ENCODE results near the gene ALKBH4. TPM values are rescaled to one million over a fixed set of nuclear protein-coding genes. Genes with fewer than 3 reads are reported as not detected.

The ALKBH4 gene
- total and polyA plus RNA-seq, 2 donors (not counting 3 experiments of a cell fraction or from before 2014, with no cell fraction given), result 5.3 to 10.8 TPM

GRCh38 chr7:102457352-102457924 is 7.2 kb downstream of the ALKBH4 start:
- no peaks in the 10 kb centered on the region for H4K20me1 ChIP-seq (replicated peaks; ENCODE audit: control insufficient read depth, extremely low read depth, insufficient read depth, low read length)
- no peaks in the 10 kb centered on the region for H3K9me1 ChIP-seq (replicated peaks; ENCODE audit: control insufficient read depth, extremely low read depth, insufficient read depth, low read length)
- no peaks in the 10 kb centered on the region for H3K9me3 ChIP-seq (replicated peaks; ENCODE audit: control insufficient read depth, insufficient read depth, low read length)
- BruUV-seq (replicated peaks), result no TSS peak
- dilution Hi-C loops (cut with MboI; ENCODE audit: extremely low pct_ligation_motif_present, low sequenced_read_pairs) (no loop called here), intact Hi-C loops (cut with micrococcal nuclease) (no loop called here)
- no peak overlapping the region for H3K9ac ChIP-seq (replicated peaks; ENCODE audit: extremely low read depth, insufficient read depth, low read length)
- ChIA-PET CTCF (no interaction called here), POLR2A (no interaction called here)
- no peak overlapping the region for H3K4me3 ChIP-seq (replicated peaks in 1 of 3; ENCODE audit: insufficient read depth in 1 of 3, low read depth in 1 of 3, low read length in 3 of 3)
- H3K4me1 ChIP-seq (ENCODE audit: control insufficient read depth, extremely low read depth, insufficient read depth, low read length), result no peaks in the 10 kb centered on the region
- no peak overlapping the region for H3K4me2 ChIP-seq (ENCODE audit: insufficient read depth, low read length)
- H3K27me3 ChIP-seq (ENCODE audit: control insufficient read depth in 2 of 2, insufficient read depth in 2 of 2, low read length in 2 of 2), result no peaks in the 10 kb centered on the region
- no peak overlapping the region for H2AFZ ChIP-seq (ENCODE audit: low read depth, low read length)
- DNase-seq (ENCODE audit: low read depth, low spot score) (no peak), FAIRE-seq (no peak)
- no peaks in the 10 kb centered on the region for H3K79me2 ChIP-seq (ENCODE audit: control insufficient read depth, insufficient read depth, low read length)
- H3K36me3 ChIP-seq (ENCODE audit: control insufficient read depth in 2 of 2, extremely low read depth in 1 of 2, insufficient read depth in 2 of 2, low read length in 2 of 2), result peaks cover 4 to 9% of the 10 kb centered on the region in 2 experiments
- no peak for TF ChIP-seq GATA2 (IDR thresholded peaks at IDR 0.05; ENCODE audit: insufficient read depth, insufficient read length, low read depth, low read length)
- no peak for TF ChIP-seq MAX (IDR thresholded peaks at IDR 0.05; ENCODE audit: insufficient read depth, insufficient read length)
- no peak for TF ChIP-seq EZH2 (IDR thresholded peaks at IDR 0.05; ENCODE audit: borderline replicate concordance, low read depth, low read length, severe bottlenecking)
- no peak overlapping the region for H3K27ac ChIP-seq (ENCODE audit: insufficient read depth, low read depth, low read length)

DNA sequence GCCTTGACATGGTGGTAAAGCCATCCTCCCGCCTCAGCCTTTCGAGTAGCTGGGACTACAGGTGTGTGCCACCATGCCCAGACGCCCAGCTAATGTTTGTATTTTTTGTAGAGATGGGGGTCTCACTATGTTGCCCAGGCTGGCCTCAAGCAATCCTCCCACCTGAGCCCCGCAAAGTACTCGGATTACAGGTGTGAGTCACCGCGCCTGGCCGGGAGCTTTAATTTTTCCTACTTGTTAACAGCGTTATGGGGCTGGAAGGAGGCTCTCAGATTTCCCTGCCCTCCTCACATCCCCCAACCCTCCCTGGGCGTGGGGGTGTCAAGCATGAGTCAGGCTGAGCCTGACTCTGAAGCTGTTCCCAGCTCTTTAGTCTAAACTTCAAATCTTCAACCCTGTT is 8.3 kb downstream of the ALKBH4 start:
- Histone ChIP-seq H2AFZ (ENCODE audit: low read depth, low read length) (no peak overlapping the region), H3K36me3 (ENCODE audit: control insufficient read depth in 2 of 2, extremely low read depth in 1 of 2, insufficient read depth in 2 of 2, low read length in 2 of 2) (peaks cover 4 to 9% of the 10 kb centered on the region in 2 experiments), H3K9ac (replicated peaks; ENCODE audit: extremely low read depth, insufficient read depth, low read length) (no peak overlapping the region), H3K9me1 (replicated peaks; ENCODE audit: control insufficient read depth, extremely low read depth, insufficient read depth, low read length) (no peaks in the 10 kb centered on the region), H3K4me3 (replicated peaks in 1 of 3; ENCODE audit: insufficient read depth in 1 of 3, low read depth in 1 of 3, low read length in 3 of 3) (no peak overlapping the region), H3K27me3 (ENCODE audit: control insufficient read depth in 2 of 2, insufficient read depth in 2 of 2, low read length in 2 of 2) (no peaks in the 10 kb centered on the region), H3K27ac (ENCODE audit: insufficient read depth, low read depth, low read length) (no peak overlapping the region), H3K4me1 (ENCODE audit: control insufficient read depth, extremely low read depth, insufficient read depth, low read length) (no peaks in the 10 kb centered on the region), H3K79me2 (ENCODE audit: control insufficient read depth, insufficient read depth, low read length) (no peaks in the 10 kb centered on the region), H3K4me2 (ENCODE audit: insufficient read depth, low read length) (no peak overlapping the region), H4K20me1 (replicated peaks; ENCODE audit: control insufficient read depth, extremely low read depth, insufficient read depth, low read length) (no peaks in the 10 kb centered on the region), H3K9me3 (replicated peaks; ENCODE audit: control insufficient read depth, insufficient read depth, low read length) (no peaks in the 10 kb centered on the region)
- intact Hi-C loops (cut with micrococcal nuclease), result no loop called here
- CTCF ChIA-PET, result interaction anchor here (1.1 to 2.1 kb wide), 2 partner anchors 11 to 44 kb away, joined by 5 read pairs; no protein-coding TSS in a partner anchor
- FAIRE-seq, result no peak
- POLR2A ChIA-PET, result no interaction called here
- dilution Hi-C loops (cut with MboI; ENCODE audit: extremely low pct_ligation_motif_present, low sequenced_read_pairs), result no loop called here
- TF ChIP-seq MAX (IDR thresholded peaks at IDR 0.05; ENCODE audit: insufficient read depth, insufficient read length) (no peak), EZH2 (IDR thresholded peaks at IDR 0.05; ENCODE audit: borderline replicate concordance, low read depth, low read length, severe bottlenecking) (no peak), MYC (IDR thresholded peaks at IDR 0.05; ENCODE audit: low read depth, low read length) (no peak), POLR2AphosphoS5 (IDR thresholded peaks at IDR 0.05; ENCODE audit: insufficient read depth, low read depth, low read length) (no peak)
- DNase-seq (ENCODE audit: low read depth, low spot score), result no peak
- BruUV-seq (replicated peaks), result no TSS peak

Data from endothelial cell of umbilical vein (primary cell).